Motor neuron (in vitro differentiated cells): ENCODE data around the gene AP5B1. TPM values are rescaled to one million over a fixed set of nuclear protein-coding genes. Genes with fewer than 3 reads are reported as not detected.

Experiments used
- ATAC-seq, 8 experiments: fragments of 200-7000 bp; cut with Tn5 transposase; replicated peaks in 6 of 8; 2 replicates each; pipeline ENCODE4 v1.8.0; 2021; ENCODE audit warnings: mild to moderate bottlenecking in 8 of 8, moderate library complexity in 8 of 8
- H3K27ac ChIP-seq, 2 donors: fragments of 250-450 bp; sonication (Bioruptor Pico); 2 replicates each; pipeline ENCODE4 v1.9.0; 2021; ENCODE audit warnings: antibody characterized with exemption in 2 of 2, mild to moderate bottlenecking in 2 of 2, moderate library complexity in 1 of 2
- H3K4me1 ChIP-seq, 2 donors: fragments of 250-450 bp; sonication (Bioruptor Pico); replicated peaks in 1 of 2; 2 replicates each; pipeline ENCODE4 v1.6.1; 2021; ENCODE audit warnings: antibody characterized with exemption in 2 of 2, mild to moderate bottlenecking in 2 of 2, moderate library complexity in 1 of 2
- H3K4me3 ChIP-seq, 5 donors: fragments of 250-450 bp; sonication (Bioruptor Pico); 2 replicates each; pipeline ENCODE4 v1.9.0; 2021; ENCODE audit warnings: antibody characterized with exemption in 5 of 5, mild to moderate bottlenecking in 5 of 5, moderate library complexity in 4 of 5
- WGBS, 10 experiments: fragments of 450-650 bp; shearing (Covaris generic); methylation state at CpG; one replicate each; pipeline ENCODE4 v1.0.0; 2022; 5-methylcytosine and 5-hydroxymethylcytosine counted together
- in situ Hi-C, 9 experiments: fragments of 400-800 bp; cut with MboI; loops; one replicate each; pipeline ENCODE4 v1.15.0; 2021; ENCODE audit warnings: low sequenced_read_pairs in 9 of 9, low pct_unique_long_range_greater_than_20kb in 2 of 9; ENCODE audit not compliant: unreplicated experiment in 9 of 9
- total RNA-seq, 8 experiments: library from RNA; unstranded; fragments of 300-600 nt; gene quantifications; 2 replicates each; pipeline versions ENCODE4 v1.2.3 to v1.2.4, GENCODE V29; 2022

The AP5B1 gene
- total RNA-seq = 10 to 100 TPM in 1 of 8 experiments, 1 to 10 TPM in 7; 2.7 to 12.9 (median 4.8) TPM

GRCh38 chr11:65780770-65781151, at the start of gene AP5B1:
Gene AP5B1, minus strand, starts transcription at chr11:65780976. Its CDS starts 385 bp downstream, at chr11:65780591.
- peaks cover 0 to 2% of the 10 kb centered on the region in 2 donors for H3K4me1 ChIP-seq
- peak within 1 kb of the TSS in 1 of 2 donors; percentile 13 for H3K27ac ChIP-seq
- H3K4me3 ChIP-seq = peak within 1 kb of the TSS; percentile 42 to 69 (median 53)
- in situ Hi-C loops = no loop called here
- ATAC-seq = peak; percentile 66 to 79 (median 74)
- no CpG with 5 or more reads among the region's 59 CpGs for WGBS, 10 experiments

GRCh38 chr11:65829459-65829858, 48.7 kb upstream of the AP5B1 start:
- no peak for ATAC-seq
- no peak overlapping the region for H3K4me3 ChIP-seq
- WGBS, 10 experiments = 0 to 80% (median 25%) methylated on average over 1 to 3 of the region's 4 CpGs; no CpG with 5 or more reads in 4 of the 10 experiments
- in situ Hi-C loops = loop anchor here in 1 of 9 experiments (10.0 kb wide), 1 partner anchor 115 kb away; the partner anchor contains the start of gene KAT5
- no peak overlapping the region for H3K27ac ChIP-seq
- peaks cover 1 to 6% of the 10 kb centered on the region in 2 donors for H3K4me1 ChIP-seq

GRCh38 chr11:65826984-65827735, 46.4 kb upstream of the AP5B1 start:
- Histone ChIP-seq H3K4me1 (no peaks in the 10 kb centered on the region), H3K27ac (no peak overlapping the region), H3K4me3 (no peak overlapping the region)
- ATAC-seq = no peak
- in situ Hi-C loops = loop anchor here in 1 of 9 experiments (10.0 kb wide), 1 partner anchor 112 kb away; the partner anchor contains the start of gene KAT5
- 60 to 92% (median 79%) methylated on average over 1 to 7 of the region's 8 CpGs; no CpG with 5 or more reads in 1 of the 10 experiments for WGBS, 10 experiments

GRCh38 chr11:65822776-65823528, 42.2 kb upstream of the AP5B1 start:
- H3K4me1 ChIP-seq = no peaks in the 10 kb centered on the region
- in situ Hi-C loops = loop anchor here in 3 of 9 experiments (10.0 to 25.0 kb wide), 2 partner anchors 108 to 111 kb away; partner anchors contain the start of genes KAT5 (in 3 of the 3) and RNASEH2C (in 2 of the 3)
- ATAC-seq = no peak
- H3K4me3 ChIP-seq = no peak overlapping the region
- WGBS, 10 experiments = 40 to 100% (median 64%) methylated on average over 2 to 11 of the region's 15 CpGs
- no peak overlapping the region for H3K27ac ChIP-seq

GRCh38 chr11:65821107-65821506, 40.3 kb upstream of the AP5B1 start:
- Histone ChIP-seq H3K4me3 (no peak overlapping the region), H3K27ac (no peak overlapping the region), H3K4me1 (peaks cover 0 to 3% of the 10 kb centered on the region in 2 donors)
- 29 to 60% (median 45%) methylated on average over 1 to 7 of the region's 8 CpGs; no CpG with 5 or more reads in 5 of the 10 experiments for WGBS, 10 experiments
- in situ Hi-C loops = loop anchor here in 3 of 9 experiments (10.0 to 25.0 kb wide), 2 partner anchors 106 to 109 kb away; partner anchors contain the start of genes KAT5 (in 3 of the 3) and RNASEH2C (in 2 of the 3)
- ATAC-seq = no peak

- in situ Hi-C loops = loop anchor here in 2 of 9 experiments (25.0 kb wide), 1 partner anchor 106 kb away; the partner anchor contains the start of genes KAT5 (in 2 of the 2) and RNASEH2C (in 2 of the 2)
Observed at GRCh38 chr11:65817835-65818680, 37.3 kb upstream of the AP5B1 start.

GRCh38 chr11:65817312-65817834, 36.6 kb upstream of the AP5B1 start:
- Histone ChIP-seq H3K4me3 (peak overlapping the region; percentile 39 to 79 (median 58)), H3K4me1 (peaks cover 0 to 3% of the 10 kb centered on the region in 2 donors), H3K27ac (no peak overlapping the region)
- in situ Hi-C loops = loop anchor here in 2 of 9 experiments (25.0 kb wide), 1 partner anchor 105 kb away; the partner anchor contains the start of genes KAT5 (in 2 of the 2) and RNASEH2C (in 2 of the 2)
- ATAC-seq = no peak
- WGBS, 10 experiments = 19 to 67% (median 55%) methylated on average over 2 to 4 of the region's 5 CpGs

More at GRCh38 chr11:65817835-65818680, 37.3 kb upstream of the AP5B1 start:
- ATAC-seq = peak; percentile 86 to 94 (median 89)
- peaks cover 0 to 3% of the 10 kb centered on the region in 2 donors for H3K4me1 ChIP-seq
- 0 to 32% (median 0%) methylated on average over 1 to 17 of the region's 74 CpGs; no CpG with 5 or more reads in 4 of the 10 experiments for WGBS, 10 experiments
- peak overlapping the region in 1 of 2 donors; percentile 68 for H3K27ac ChIP-seq
- peak overlapping the region; percentile 39 to 79 (median 58) for H3K4me3 ChIP-seq

GRCh38 chr11:65816696-65817095, 35.9 kb upstream of the AP5B1 start:
- H3K4me1 ChIP-seq = peaks cover 0 to 3% of the 10 kb centered on the region in 2 donors
- WGBS, 10 experiments = 80 to 100% (median 98%) methylated on average over 1 to 3 of the region's 3 CpGs; no CpG with 5 or more reads in 4 of the 10 experiments
- in situ Hi-C loops = loop anchor here in 2 of 9 experiments (25.0 kb wide), 1 partner anchor 104 kb away; the partner anchor contains the start of genes KAT5 (in 2 of the 2) and RNASEH2C (in 2 of the 2)
- no peak overlapping the region for H3K4me3 ChIP-seq
- no peak overlapping the region for H3K27ac ChIP-seq
- no peak for ATAC-seq

- 68 to 100% (median 82%) methylated on average over 2 to 14 of the region's 16 CpGs; no CpG with 5 or more reads in 2 of the 10 experiments for WGBS, 10 experiments
- H3K4me1 ChIP-seq = peaks cover 0 to 3% of the 10 kb centered on the region in 2 donors
- ATAC-seq = no peak
- no peak overlapping the region for H3K4me3 ChIP-seq
- in situ Hi-C loops = loop anchor here in 2 of 9 experiments (25.0 kb wide), 1 partner anchor 103 kb away; the partner anchor contains the start of genes KAT5 (in 2 of the 2) and RNASEH2C (in 2 of the 2)
- no peak overlapping the region for H3K27ac ChIP-seq
Observed at GRCh38 chr11:65814986-65815565, 34.3 kb upstream of the AP5B1 start.

GRCh38 chr11:65814131-65814985, 33.6 kb upstream of the AP5B1 start:
- Histone ChIP-seq H3K27ac (no peak overlapping the region), H3K4me3 (no peak overlapping the region), H3K4me1 (peaks cover 0 to 3% of the 10 kb centered on the region in 2 donors)
- WGBS, 10 experiments = 57 to 97% (median 84%) methylated on average over 4 to 13 of the region's 18 CpGs; no CpG with 5 or more reads in 1 of the 10 experiments
- no peak for ATAC-seq
- in situ Hi-C loops = loop anchor here in 2 of 9 experiments (25.0 kb wide), 1 partner anchor 102 kb away; the partner anchor contains the start of genes KAT5 (in 2 of the 2) and RNASEH2C (in 2 of the 2)
